H1 (cell line): Measurements from ENCODE around the gene CRYAB. TPM values are rescaled to one million over a fixed set of nuclear protein-coding genes. Genes with fewer than 3 reads are reported as not detected.

Experiments used
- CTCF ChIA-PET: fragments of 300-600 bp; sonication (Branson Sonifier 250); formaldehyde crosslinking; loops from one replicate; lab custom pipeline; 2021; ENCODE audit not compliant: partially characterized antibody; lab: Charles Lee
- POLR2A ChIA-PET: fragments of 300-600 bp; sonication (Branson Sonifier 250); formaldehyde crosslinking; loops from one replicate; lab custom pipeline; 2021; ENCODE audit warnings: inconsistent platforms; ENCODE audit not compliant: partially characterized antibody; lab: Charles Lee
- DNase-seq, 2 experiments: peaks; one replicate each; pipeline versions ENCODE4 v3.0.0 to v3.0.0-alpha.2; 2010 to 2022; ENCODE audit warnings: low spot score in 2 of 2, low read depth in 1 of 2, mixed read lengths in 1 of 2
- FAIRE-seq: peaks from 2 replicates; lab custom pipeline; 2011; peaks lifted over from hg19 to GRCh38; lab: Jason Lieb, UNC
- H2AFZ ChIP-seq: 2 replicates; pipeline ENCODE4 v1.8.1; 2012; ENCODE audit warnings: low read length, inconsistent platforms
- H2AK5ac ChIP-seq: 2 replicates; pipeline ENCODE4 v1.6.1; 2013; ENCODE audit warnings: low read depth, low read length
- H2BK120ac ChIP-seq: replicated peaks from 2 replicates; pipeline ENCODE3; 2013; ENCODE audit warnings: low read depth, low read length, inconsistent platforms
- H2BK12ac ChIP-seq: 2 replicates; pipeline ENCODE4 v1.6.1; 2013; ENCODE audit warnings: low read depth, low read length
- H2BK15ac ChIP-seq: 2 replicates; pipeline ENCODE4 v1.6.1; 2013; ENCODE audit warnings: low read length
- H2BK20ac ChIP-seq: 2 replicates; pipeline ENCODE4 v1.6.1; 2013; ENCODE audit warnings: low read length
- H2BK5ac ChIP-seq: 2 replicates; pipeline ENCODE4 v1.6.1; 2013; ENCODE audit warnings: low read depth, low read length
- H3K14ac ChIP-seq: 2 replicates; pipeline ENCODE4 v1.6.1; 2013; ENCODE audit warnings: inconsistent platforms; ENCODE audit not compliant: insufficient read length
- H3K18ac ChIP-seq: 2 replicates; pipeline ENCODE4 v1.6.1; 2013; ENCODE audit warnings: low read length; ENCODE audit errors: extremely low read depth
- H3K23ac ChIP-seq: 2 replicates; pipeline ENCODE4 v1.6.1; 2013; ENCODE audit warnings: inconsistent platforms; ENCODE audit not compliant: insufficient read length
- H3K23me2 ChIP-seq: 2 replicates; pipeline ENCODE4 v1.6.1; 2013; ENCODE audit warnings: low read depth, low read length
- H3K27ac ChIP-seq: 2 replicates; pipeline ENCODE4 v1.6.1; 2011; ENCODE audit warnings: low read depth, low read length, inconsistent platforms
- H3K27me3 ChIP-seq, 4 experiments: replicated peaks in 1 of 4; 1 replicate in 1 of 4; 2 replicates in 3 of 4; pipeline versions ENCODE4 v1.6.1 to v1.8.1; 2011 to 2013; ENCODE audit warnings: low read length in 3 of 4, mild to moderate bottlenecking in 3 of 4, inconsistent platforms in 2 of 4, mixed read lengths in 2 of 4, moderate library complexity in 1 of 4; ENCODE audit not compliant: control insufficient read depth in 3 of 4, insufficient read depth in 3 of 4; ENCODE audit errors: extremely low read depth in 1 of 4
- H3K36me3 ChIP-seq, 4 experiments: 2 replicates each; pipeline versions ENCODE4 v1.6.1 to v1.8.1; 2011 to 2013; ENCODE audit warnings: mild to moderate bottlenecking in 4 of 4, low read length in 3 of 4, moderate library complexity in 2 of 4, control low read depth in 1 of 4, inconsistent platforms in 1 of 4; ENCODE audit not compliant: insufficient read depth in 4 of 4, control insufficient read depth in 2 of 4
- H3K4ac ChIP-seq: replicated peaks from 2 replicates; pipeline ENCODE3; 2013; ENCODE audit warnings: low read length, low read depth, mixed read lengths, inconsistent platforms; ENCODE audit not compliant: insufficient read length
- H3K4me1 ChIP-seq, 4 experiments: replicated peaks in 1 of 4; 1 replicate in 1 of 4; 2 replicates in 3 of 4; pipeline versions ENCODE4 v1.6.1 to v1.8.1; 2011 to 2013; ENCODE audit warnings: low read length in 3 of 4, inconsistent platforms in 2 of 4, mixed read lengths in 1 of 4; ENCODE audit not compliant: insufficient read depth in 4 of 4, control insufficient read depth in 3 of 4
- H3K4me2 ChIP-seq, 2 experiments: 2 replicates each; pipeline versions ENCODE4 v1.6.1 to v1.8.1; 2011 to 2013; ENCODE audit warnings: low read depth in 2 of 2, low read length in 2 of 2, control low read depth in 1 of 2, inconsistent platforms in 1 of 2, mild to moderate bottlenecking in 1 of 2; ENCODE audit not compliant: insufficient read depth in 1 of 2
- H3K4me3 ChIP-seq, 4 experiments: fragments of 200-600, 300-600 bp in 1 of 4; sonication (generic), shearing (Covaris generic), sonication (Bioruptor Twin) in 1 of 4; 2 replicates each; pipeline versions ENCODE4 v1.5.1 to v1.8.1; 2011 to 2016; ENCODE audit warnings: low read length in 4 of 4, low read depth in 3 of 4, control low read depth in 2 of 4, inconsistent platforms in 2 of 4, mild to moderate bottlenecking in 2 of 4, mixed read lengths in 1 of 4, moderate library complexity in 1 of 4; ENCODE audit not compliant: insufficient read depth in 2 of 4; ENCODE audit errors: extremely low read depth in 1 of 4
- H3K56ac ChIP-seq: replicated peaks from 2 replicates; pipeline ENCODE3; 2013; ENCODE audit warnings: low read depth, mild to moderate bottlenecking, mixed read lengths, low read length, inconsistent platforms; ENCODE audit not compliant: insufficient read length
- H3K79me1 ChIP-seq: 2 replicates; pipeline ENCODE4 v1.6.1; 2013; ENCODE audit warnings: low read depth, low read length, control low read depth
- H3K79me2 ChIP-seq, 2 experiments: 2 replicates each; pipeline versions ENCODE4 v1.6.1 to v1.8.1; 2012 to 2013; ENCODE audit warnings: low read length in 2 of 2, mild to moderate bottlenecking in 2 of 2, inconsistent platforms in 1 of 2; ENCODE audit not compliant: insufficient read depth in 2 of 2, control insufficient read depth in 1 of 2
- H3K9ac ChIP-seq, 4 experiments: replicated peaks in 1 of 4; 1 replicate in 1 of 4; 2 replicates in 3 of 4; pipeline versions ENCODE4 v1.6.1 to v1.8.1; 2011 to 2013; ENCODE audit warnings: low read depth in 3 of 4, low read length in 3 of 4, control low read depth in 2 of 4, mild to moderate bottlenecking in 2 of 4, moderate library complexity in 2 of 4, inconsistent platforms in 1 of 4; ENCODE audit errors: extremely low read depth in 1 of 4
- H3K9me3 ChIP-seq, 2 experiments: 2 replicates each; pipeline versions ENCODE4 v1.6.1 to v1.8.1; 2012 to 2013; ENCODE audit warnings: mild to moderate bottlenecking in 2 of 2, moderate library complexity in 2 of 2, control low read depth in 1 of 2, inconsistent platforms in 1 of 2, low read depth in 1 of 2, low read length in 1 of 2, mixed read lengths in 1 of 2; ENCODE audit not compliant: insufficient read depth in 2 of 2
- H4K20me1 ChIP-seq, 2 experiments: replicated peaks in 1 of 2; 2 replicates each; pipeline versions ENCODE3 to v1.8.1; 2011 to 2013; ENCODE audit warnings: inconsistent platforms in 2 of 2, low read length in 2 of 2, mild to moderate bottlenecking in 1 of 2; ENCODE audit not compliant: insufficient read depth in 2 of 2, control insufficient read depth in 1 of 2
- H4K5ac ChIP-seq: 2 replicates; pipeline ENCODE4 v1.6.1; 2013; ENCODE audit warnings: low read length, low read depth, mixed read lengths, inconsistent platforms; ENCODE audit not compliant: insufficient read length
- H4K8ac ChIP-seq: 2 replicates; pipeline ENCODE4 v1.8.0; 2013; ENCODE audit warnings: mild to moderate bottlenecking, moderate library complexity, low read length, inconsistent platforms; ENCODE audit not compliant: insufficient read depth; ENCODE audit errors: extremely low read depth
- H4K91ac ChIP-seq: replicated peaks from 2 replicates; pipeline ENCODE3; 2013; ENCODE audit warnings: low read length, mixed read lengths, inconsistent platforms; ENCODE audit not compliant: insufficient read length
- ASH2L ChIP-seq: fragments of 200-600, 300-600 bp; sonication (generic); IDR thresholded peaks from one replicate; pipeline ENCODE4 v1.7.1; 2017; ENCODE audit warnings: low read length
- BRCA1 ChIP-seq: IDR thresholded peaks from 2 replicates; pipeline ENCODE4 v1.6.1; 2012; ENCODE audit warnings: low read depth, low read length, improper control_type of control experiment
- CBX8 ChIP-seq: fragments of 300-800, 300-1000 bp; sonication (generic); IDR thresholded peaks from 2 replicates; pipeline ENCODE4 v1.7.1; 2016; ENCODE audit warnings: low read depth, low read length, borderline replicate concordance
- FOSL1 ChIP-seq: IDR thresholded peaks from 2 replicates; pipeline ENCODE4 v1.6.1; 2011; ENCODE audit warnings: mild to moderate bottlenecking, low read depth, low read length, moderate library complexity; ENCODE audit not compliant: insufficient read depth
- JUN ChIP-seq: IDR thresholded peaks from 2 replicates; pipeline ENCODE4 v1.6.1; 2011; ENCODE audit warnings: low read depth, mild to moderate bottlenecking, improper control_type of control experiment, low read length
- JUND ChIP-seq: IDR thresholded peaks from 2 replicates; pipeline ENCODE4 v1.6.1; 2011; ENCODE audit warnings: mild to moderate bottlenecking, improper control_type of control experiment, low read length
- KDM5A ChIP-seq: fragments of 200-600 bp; IDR thresholded peaks from 2 replicates; pipeline ENCODE4 v1.7.1; 2012; ENCODE audit warnings: mild to moderate bottlenecking, low read length, inconsistent platforms, mixed read lengths
- TEAD4 ChIP-seq: IDR thresholded peaks from 2 replicates; pipeline ENCODE4 v1.6.1; 2012; ENCODE audit warnings: low read depth, low read length, inconsistent platforms, mixed read lengths
- WGBS, 2 experiments: shearing (Covaris generic) in 1 of 2; methylation state at CpG; one replicate each; pipeline versions ENCODE4 v1.1.6 to v1.1.7; 2013 to 2015; ENCODE audit warnings: low lambda C conversion rate in 2 of 2, mixed read lengths in 2 of 2, inconsistent platforms in 1 of 2, low coverage in 1 of 2, missing lambda C conversion rate in 1 of 2; ENCODE audit not compliant: insufficient replicate concordance in 2 of 2, insufficient coverage in 1 of 2, insufficient read length in 1 of 2; ENCODE audit errors: extremely low coverage in 1 of 2, missing lambda C conversion rate in 1 of 2; 5-methylcytosine and 5-hydroxymethylcytosine counted together
- polyA plus RNA-seq, 7 experiments: library from polyadenylated mRNA; depleted of rRNA in 3 of 7; stranded (reverse) in 5 of 7; unstranded in 2 of 7; fragments of >200 nt in 5 of 7; fragments of 200-250 nt in 2 of 7; gene quantifications; 1 replicate in 5 of 7; 2 replicates in 1 of 7; 4 replicates in 1 of 7; pipeline versions ENCODE4 v1.2.1 to v1.2.3, GENCODE V29; 2011 to 2013; ENCODE audit warnings: missing spikeins in 2 of 7, mixed read lengths in 2 of 7
- total RNA-seq: library from RNA; stranded (reverse); fragmentation: NEBNext Ultra II Directional; extraction: Animal tissue kit (Norgen Biotek cat#: 25700); gene quantifications from 2 replicates; pipeline ENCODE4 v1.2.1, GENCODE V29; 2021

Gene CRYAB
- total and polyA plus RNA-seq, 2 of the 8 experiments (the other 6 are each of a cell fraction or from before 2014, with no cell fraction given) = 1.9 to 2.0 TPM

- WGBS, 2 experiments = 93% methylated on average over 3 of the region's 3 CpGs; no CpG with 5 or more reads in 1 of the 2 experiments
- H3K9me3 ChIP-seq = no peaks in the 10 kb centered on the region
- CTCF ChIA-PET = interaction anchor here (1.6 kb wide), 1 partner anchor 30 kb away, joined by 5 read pairs; no protein-coding TSS in a partner anchor
These were observed 40.0 kb upstream of the CRYAB start for GRCh38 chr11:111951565-111951964.

More at GRCh38 chr11:111951565-111951964, 40.0 kb upstream of the CRYAB start:
- FAIRE-seq = no peak
- Histone ChIP-seq H3K56ac (no peak overlapping the region), H2BK5ac (no peak overlapping the region), H4K20me1 (no peaks in the 10 kb centered on the region), H4K8ac (no peak overlapping the region), H2BK15ac (no peak overlapping the region), H3K79me2 (no peaks in the 10 kb centered on the region), H2BK120ac (no peak overlapping the region), H3K4ac (no peak overlapping the region), H3K27ac (no peak overlapping the region), H4K5ac (no peak overlapping the region), H3K23me2 (no peaks in the 10 kb centered on the region), H3K27me3 (no peaks in the 10 kb centered on the region), H2BK20ac (no peak overlapping the region), H2AK5ac (no peak overlapping the region), H3K4me3 (no peak overlapping the region), H3K79me1 (no peaks in the 10 kb centered on the region), H2AFZ (no peak overlapping the region), H3K9ac (no peak overlapping the region), H3K4me2 (no peak overlapping the region), H3K4me1 (no peaks in the 10 kb centered on the region), H2BK12ac (no peak overlapping the region), H4K91ac (no peak overlapping the region), H3K23ac (no peak overlapping the region)
- POLR2A ChIA-PET = no interaction called here
- DNase-seq = no peak
- TF ChIP-seq JUND (no peak), BRCA1 (no peak), JUN (no peak), FOSL1 (no peak), CBX8 (no peak), ASH2L (no peak), KDM5A (no peak), TEAD4 (no peak)
- TF ChIP-seq, all 59 proteins: peak for 0
- Histone ChIP-seq H3K36me3 (no peaks in the 10 kb centered on the region), H3K14ac (no peak overlapping the region), H3K18ac (no peak overlapping the region)
